SH-SY5Y (cell line): Measurements from ENCODE around the gene FRMD8.

Experiments
- GATA2 ChIP-seq: IDR thresholded peaks from 2 replicates; pipeline ENCODE4 v1.6.1; 2011; ENCODE audit warnings: mild to moderate bottlenecking, low read depth, low read length
- GATA3 ChIP-seq: IDR thresholded peaks from 2 replicates; pipeline ENCODE4 v1.6.1; 2011; ENCODE audit warnings: low read depth, mild to moderate bottlenecking, low read length, moderate library complexity

DNA sequence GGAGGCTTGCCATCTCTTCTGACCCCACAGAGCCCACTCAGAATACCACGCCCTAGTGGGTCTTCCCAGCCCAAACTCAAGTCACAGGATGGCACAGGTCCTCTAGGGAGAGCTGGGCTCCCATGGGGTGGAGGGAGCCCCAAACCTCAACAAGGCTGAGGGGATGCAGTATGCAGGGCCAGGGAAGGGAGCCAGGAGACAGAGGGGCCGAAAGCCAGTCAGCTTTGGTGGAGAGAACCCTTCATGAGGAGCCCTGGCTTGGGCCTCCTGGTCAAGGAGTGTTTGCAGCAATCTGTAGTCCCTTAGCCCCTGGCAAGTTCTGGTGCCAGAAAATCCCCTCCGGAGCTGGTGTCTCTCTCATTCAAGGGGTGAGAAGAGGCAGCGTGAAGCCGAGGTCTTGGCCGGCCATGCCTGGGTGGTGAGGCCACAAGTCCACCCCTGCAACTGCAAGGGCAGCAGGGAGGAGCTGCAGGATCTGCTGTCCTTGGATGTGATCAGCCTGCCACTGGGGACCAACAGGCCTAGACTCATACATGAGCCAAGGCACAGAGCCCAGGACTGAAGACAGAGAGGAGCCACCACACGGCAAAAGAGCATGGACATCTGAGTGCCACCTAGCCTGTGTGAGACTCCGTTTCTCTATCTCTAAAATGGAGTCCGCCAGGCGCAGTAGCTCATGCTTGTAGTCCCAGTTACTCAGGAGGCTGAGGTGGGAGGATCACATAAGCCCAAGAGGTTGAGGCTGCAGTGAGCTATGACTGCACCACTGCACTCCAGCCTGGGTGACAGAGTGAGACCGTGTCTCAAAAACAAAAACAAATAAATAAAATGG lies 60.2 kb downstream of the FRMD8 start:
- TF ChIP-seq GATA2 (no peak), GATA3 (no peak)
